NOMO-1 treated with dmso at 0.1 percent for 144 hours (cell line): ENCODE results near the gene CD3E.
A peak's percentile ranks its signal among the peaks of the same experiment; 100 is the strongest.

Source experiments
- DNase-seq: peaks from one replicate; lab custom pipeline; 2025; ENCODE audit not compliant: unreplicated experiment; lab: John Stamatoyannopoulos, UW

The CD3E gene

DNA sequence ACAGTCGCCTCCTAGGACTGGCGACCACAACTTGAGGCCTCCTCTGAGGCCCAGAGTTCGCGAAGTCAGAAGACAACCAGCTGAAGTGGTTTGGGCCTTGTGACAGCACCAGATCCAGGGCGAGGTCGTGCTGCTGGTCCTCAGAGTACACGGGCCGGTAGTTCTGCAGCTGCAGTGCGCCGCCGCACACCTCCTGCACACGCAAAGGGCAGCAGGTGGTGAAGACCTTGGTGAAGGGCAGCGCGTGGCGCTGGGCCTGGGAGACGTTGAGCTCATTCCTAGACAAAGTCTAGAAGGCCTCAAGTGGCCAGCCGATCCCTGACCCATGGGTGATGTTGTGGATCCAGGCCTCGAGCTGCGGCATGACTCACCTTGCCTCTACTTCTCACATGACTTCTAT lies 18.2 kb downstream of the CD3E start:
- DNase-seq: no peak

DNA sequence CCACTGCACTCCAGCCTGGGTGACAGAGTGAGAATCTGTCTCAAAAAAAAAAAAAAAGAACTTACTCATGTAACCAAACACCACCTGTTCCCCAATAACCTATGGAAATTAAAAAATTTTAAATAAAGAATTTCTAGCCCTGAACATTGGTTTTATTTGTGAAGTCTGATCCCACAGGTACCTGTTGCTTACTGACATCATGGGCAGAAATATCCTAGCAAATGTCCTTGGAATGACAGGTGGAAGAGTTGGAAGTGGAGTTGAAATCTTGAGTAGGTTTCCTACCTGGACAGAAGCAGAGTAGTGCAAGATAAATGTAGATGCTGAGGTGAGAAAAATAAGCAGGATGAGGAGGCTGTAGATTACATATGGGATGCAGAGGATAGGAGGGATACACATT lies 20.8 kb downstream of the CD3E start:
- no peak for DNase-seq

DNA sequence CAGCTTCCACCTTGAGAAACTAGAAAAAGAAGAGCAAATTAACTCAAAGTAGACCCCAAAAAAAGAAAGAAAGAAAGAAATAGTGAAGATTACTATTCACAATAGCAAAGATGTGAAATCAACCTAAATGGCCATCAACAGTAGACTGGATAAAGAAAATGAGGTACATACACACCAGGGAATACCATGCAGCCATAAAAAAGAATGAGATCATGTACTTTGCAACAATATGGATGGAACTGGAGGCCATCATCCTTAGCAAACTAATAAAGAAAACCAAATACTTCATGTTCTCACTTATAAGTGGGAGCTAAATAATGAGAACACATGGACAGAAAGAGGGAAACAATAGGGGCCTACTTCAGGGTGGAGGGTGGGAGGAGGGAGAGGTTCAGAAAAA lies 24.2 kb downstream of the CD3E start:
- DNase-seq: no peak

DNA sequence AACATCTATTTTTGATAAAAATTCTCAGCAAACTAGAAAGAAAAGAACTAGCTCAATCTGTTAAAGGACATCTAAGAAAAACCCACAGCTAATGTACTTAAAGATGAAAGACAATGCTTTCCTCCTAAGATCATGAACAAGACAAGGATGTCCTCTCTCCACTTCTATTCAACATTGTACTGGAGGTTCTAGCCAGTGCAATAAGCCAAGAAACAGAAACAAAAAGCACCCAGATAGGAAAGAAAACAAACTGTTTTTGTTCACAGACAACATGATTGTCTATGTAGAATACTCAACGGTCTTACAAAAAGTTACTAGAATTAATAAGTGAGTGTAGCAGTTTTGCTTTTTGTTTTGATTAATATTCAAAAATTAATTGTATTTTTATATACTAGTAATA lies 30.2 kb downstream of the CD3E start:
- no peak for DNase-seq

DNA sequence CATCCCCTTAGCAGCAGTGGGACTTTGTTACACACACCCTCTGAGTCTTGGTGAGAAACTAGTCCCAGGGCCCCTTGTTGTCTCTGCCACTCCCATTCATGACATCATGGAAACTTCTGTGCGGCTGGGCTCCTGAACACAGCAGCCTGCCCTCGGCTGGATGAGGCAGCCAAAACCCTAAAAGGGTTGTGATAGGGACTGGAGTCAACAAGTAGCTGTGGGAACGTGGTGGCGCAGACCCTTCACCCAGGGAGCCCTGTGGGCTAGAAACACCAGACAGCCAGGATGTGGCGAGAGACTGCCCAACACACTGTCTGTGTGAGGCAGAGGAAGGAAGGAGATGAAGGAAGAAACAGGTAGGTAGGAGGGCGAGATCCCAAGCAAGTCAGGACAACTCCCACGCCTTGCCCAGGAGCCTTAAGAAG lies 34.1 kb downstream of the CD3E start:
- no peak for DNase-seq

DNA sequence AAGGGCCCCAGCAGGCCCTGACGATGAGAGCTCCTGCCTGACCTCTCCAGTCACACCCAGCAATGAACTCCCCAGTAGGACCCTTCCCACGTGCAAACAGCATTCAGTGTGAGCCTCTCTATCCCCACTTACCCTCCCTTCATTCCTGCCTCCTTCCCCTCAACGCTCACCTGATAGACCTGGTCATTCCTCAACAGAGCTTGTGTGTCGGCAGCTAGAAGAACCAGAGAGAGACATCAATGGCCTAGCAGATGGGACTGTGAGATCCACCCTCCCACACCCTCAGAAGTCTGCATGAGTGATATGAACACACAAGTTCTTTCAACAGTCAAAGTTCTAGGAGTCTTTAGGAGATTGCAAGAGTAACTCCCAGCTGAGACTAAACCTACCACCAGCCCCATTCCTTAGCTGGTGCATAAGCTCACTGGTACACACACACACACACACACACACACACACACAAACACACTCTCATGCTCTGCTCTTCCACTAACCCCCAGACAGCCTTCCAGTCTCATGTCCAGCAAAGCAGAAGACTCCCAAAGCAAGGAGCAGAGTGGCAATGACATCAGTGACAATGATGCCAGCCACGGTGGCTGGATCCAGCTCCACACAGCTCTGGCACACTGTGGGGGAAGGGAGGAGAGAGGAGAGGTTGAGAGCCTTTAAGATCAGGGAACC lies 34.9 kb downstream of the CD3E start:
- no peak for DNase-seq

- DNase-seq: no peak
These were observed 35.9 kb downstream of the CD3E start for GRCh38 chr11:118340449-118340848.

GRCh38 chr11:118341261-118341660 lies 36.7 kb downstream of the CD3E start:
- no peak for DNase-seq

DNA sequence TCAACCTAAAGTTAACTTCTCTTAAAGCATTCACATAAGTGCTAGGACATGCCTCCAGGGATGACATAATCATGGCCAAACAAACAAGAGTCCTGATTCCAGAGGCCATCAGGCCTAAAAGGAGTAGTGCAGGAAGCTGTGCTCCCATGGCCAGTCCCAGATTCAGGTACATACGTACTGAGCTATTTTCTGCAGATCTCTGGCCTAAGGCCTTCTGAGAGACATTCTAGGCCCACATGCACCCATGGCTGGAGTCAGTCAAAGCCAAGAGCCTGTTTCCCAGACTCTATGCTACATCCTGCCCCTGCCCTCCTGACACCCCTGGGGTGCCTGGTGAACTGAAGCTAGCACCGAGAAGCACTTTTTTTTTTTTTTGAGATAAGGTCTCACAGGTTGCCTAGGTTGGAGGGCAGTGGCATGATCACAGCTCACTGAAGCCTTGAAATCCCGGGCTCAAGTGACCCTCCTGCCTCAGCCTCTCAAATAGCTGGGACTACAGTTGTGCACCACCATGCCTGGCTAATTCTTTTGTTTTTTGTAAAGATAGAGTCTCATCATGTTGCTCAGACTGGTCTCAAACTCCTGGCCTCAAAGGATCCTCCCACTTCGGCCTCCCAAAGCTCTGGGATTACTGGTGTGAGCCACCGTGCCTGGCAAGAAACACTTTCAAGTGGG lies 37.4 kb downstream of the CD3E start:
- DNase-seq: no peak

DNA sequence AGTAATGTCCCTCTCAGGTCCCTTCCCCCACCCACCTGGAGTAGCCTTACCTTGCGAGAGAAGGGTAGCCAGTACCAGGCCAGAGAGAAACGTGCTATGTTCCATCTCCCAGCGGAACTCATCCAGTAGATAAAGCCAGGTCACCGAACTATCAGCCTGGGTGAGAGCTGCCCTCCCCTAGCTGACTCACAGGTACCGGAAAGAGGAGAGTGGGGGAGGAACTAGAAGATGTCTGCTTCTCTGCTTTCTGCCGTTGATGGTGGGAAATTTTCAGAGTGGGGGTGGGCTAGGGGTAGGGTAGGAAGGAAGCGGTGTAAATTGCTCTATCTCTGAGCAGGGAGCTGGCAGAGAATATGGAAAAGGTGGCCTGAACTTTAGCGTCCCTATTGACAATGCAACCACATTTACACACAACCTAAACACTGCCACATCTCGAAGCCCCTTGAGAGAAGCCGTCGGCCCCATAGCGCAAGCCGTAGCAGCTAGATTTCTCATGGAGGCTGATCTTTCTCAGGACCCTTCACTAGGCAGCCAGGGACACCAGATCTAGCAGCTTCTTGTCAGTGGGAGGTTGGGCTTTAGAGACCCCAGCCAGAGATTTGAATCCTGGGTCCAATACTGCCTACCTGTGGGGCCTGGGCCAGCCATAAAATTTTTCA lies 38.1 kb downstream of the CD3E start, which contains the start of gene CD3D:
Gene CD3D, minus strand, starts transcription at position 203 of the 659 bp plus-strand sequence. Its CDS starts 98 bp downstream, at position 105.
- DNase-seq: no peak

DNA sequence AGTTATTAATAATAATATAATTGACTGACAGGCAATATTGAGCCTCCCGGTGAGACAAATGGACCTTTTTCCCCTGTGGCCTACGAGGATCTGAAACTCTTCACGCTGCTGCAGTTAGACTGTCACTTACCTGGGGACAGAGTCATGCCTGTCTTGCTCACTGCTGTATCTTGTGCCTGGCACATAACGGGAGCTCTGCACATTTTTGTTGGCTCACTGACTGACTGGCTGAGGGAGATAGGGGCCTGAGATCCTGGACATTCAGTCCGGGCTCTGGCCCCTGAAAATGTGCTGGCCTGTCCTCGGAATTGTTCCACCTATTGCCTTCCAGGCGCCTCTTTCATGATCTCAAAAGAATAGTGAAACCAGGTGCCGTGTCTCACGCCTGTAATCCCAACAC lies 38.7 kb downstream of the CD3E start:
- DNase-seq: no peak

DNA sequence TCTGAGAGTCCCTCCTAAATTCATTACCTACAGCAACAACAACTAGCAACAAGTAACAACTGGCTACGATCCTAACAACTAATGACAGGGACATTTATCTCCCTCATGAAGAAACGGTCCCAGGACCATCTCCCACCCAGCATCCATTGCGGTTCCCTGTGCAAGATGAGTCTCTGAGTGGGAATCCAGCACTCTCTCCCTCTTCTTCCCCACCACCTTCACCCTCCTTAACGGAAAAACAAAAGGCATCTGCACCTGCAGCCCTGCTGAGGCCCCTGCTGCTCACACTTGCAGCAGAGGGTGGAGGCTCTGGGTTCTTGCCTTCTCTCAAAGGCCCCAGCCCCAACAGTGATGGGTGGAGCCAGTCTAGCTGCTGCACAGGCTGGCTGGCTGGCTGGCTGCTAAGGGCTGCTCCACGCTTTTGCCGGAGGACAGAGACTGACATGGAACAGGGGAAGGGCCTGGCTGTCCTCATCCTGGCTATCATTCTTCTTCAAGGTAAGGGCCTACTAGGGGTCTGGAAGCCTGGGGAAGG lies 39.5 kb downstream of the CD3E start, which contains the start of gene CD3G:
Gene CD3G, plus strand, starts transcription at position 364 of the 535 bp plus-strand sequence. Its CDS starts 80 bp downstream, at position 444.
- no peak for DNase-seq

DNA sequence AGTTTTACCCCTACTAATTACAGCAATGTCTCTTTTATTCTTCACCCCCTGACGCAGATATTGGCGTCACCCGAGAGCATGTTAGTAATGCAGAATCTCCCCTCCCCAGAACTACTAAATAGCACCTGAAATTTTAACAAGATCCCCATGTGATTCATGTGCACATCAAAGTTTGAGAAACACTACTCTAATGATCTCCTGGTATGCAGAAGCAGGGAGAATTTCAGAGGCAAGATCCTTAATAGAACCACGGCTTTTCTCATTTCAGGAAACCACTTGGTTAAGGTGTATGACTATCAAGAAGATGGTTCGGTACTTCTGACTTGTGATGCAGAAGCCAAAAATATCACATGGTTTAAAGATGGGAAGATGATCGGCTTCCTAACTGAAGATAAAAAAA lies 44.9 kb downstream of the CD3E start:
- no peak for DNase-seq

DNA sequence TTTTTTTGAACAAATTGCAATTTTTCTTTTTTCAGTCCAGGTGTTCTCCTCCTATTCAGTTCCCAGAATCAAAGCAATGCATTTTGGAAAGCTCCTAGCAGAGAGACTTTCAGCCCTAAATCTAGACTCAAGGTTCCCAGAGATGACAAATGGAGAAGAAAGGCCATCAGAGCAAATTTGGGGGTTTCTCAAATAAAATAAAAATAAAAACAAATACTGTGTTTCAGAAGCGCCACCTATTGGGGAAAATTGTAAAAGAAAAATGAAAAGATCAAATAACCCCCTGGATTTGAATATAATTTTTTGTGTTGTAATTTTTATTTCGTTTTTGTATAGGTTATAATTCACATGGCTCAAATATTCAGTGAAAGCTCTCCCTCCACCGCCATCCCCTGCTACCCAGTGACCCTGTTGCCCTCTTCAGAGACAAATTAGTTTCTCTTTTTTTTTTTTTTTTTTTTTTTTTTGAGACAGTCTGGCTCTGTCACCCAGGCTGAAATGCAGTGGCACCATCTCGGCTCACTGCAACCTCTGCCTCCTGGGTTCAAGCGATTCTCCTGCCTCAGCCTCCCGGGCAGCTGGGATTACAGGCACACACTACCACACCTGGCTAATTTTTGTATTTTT lies 48.7 kb downstream of the CD3E start:
- DNase-seq: no peak

DNA sequence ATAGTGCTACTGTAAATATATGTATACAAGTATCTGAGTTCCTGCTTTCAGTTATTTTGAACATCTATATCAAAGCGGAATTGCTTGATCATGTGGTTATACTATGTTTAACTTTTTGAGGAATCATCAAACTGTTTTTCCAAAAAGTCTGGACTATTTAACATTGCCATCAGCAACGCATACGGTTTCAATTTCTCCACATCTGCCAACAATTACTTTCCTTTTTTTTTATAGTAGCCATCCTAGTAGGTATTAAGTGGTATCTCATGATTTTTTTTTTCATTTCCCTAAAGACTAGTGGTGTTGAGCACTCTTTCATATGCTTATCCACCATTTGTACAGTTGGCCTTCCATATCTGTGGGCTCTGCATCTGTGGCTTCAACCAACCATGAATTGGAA lies 53.5 kb downstream of the CD3E start:
- DNase-seq: no peak

DNA sequence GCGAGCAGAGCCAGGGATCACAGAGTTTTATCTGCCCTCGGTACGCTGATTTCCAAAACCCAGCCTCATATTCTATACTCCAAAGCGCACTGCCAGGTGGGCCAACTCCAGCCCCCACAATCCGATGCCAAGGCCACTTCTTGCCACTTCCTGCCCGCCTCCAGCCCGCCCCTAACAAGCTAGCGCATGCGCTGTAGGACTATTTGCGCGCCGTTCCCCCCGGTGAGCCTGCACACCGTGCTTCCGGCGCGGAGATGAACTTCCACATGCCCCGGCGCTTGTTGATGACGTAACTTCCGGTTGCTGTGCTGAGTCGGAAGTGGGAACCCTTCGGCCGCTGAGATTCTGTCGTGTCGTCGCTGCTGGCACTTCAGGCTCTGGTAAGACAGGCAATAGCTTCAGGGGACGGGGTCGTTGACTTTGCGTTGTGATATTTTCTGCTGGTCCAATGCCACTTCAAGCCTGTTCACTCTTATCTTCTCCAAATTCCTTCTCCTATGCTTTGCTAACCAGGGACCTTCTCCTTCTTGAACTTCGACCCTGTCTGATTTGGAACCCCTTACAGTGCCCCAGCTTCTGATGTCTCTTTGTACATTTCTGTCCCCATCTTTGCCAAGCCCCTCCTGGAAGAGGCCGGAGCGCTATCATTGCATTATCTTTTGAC lies 54.9 kb downstream of the CD3E start, which contains the start of gene UBE4A:
Gene UBE4A, plus strand, starts transcription at position 306 of the 664 bp plus-strand sequence. CDS start 5,481 bp downstream, outside the sequence.
- DNase-seq: peak; percentile 90

GRCh38 chr11:118364956-118365615 lies 60.6 kb downstream of the CD3E start:
- DNase-seq: no peak
